ENCODE results near the gene NFE2L3. TPM values are rescaled to one million over a fixed set of nuclear protein-coding genes. Genes with fewer than 3 reads are reported as not detected.
"Not testable (repeated sequence)": the region's sequence is repeated elsewhere in the genome, so short reads cannot be mapped to it uniquely, and the experiment has no call there.

NFE2L3 gene, protein sequence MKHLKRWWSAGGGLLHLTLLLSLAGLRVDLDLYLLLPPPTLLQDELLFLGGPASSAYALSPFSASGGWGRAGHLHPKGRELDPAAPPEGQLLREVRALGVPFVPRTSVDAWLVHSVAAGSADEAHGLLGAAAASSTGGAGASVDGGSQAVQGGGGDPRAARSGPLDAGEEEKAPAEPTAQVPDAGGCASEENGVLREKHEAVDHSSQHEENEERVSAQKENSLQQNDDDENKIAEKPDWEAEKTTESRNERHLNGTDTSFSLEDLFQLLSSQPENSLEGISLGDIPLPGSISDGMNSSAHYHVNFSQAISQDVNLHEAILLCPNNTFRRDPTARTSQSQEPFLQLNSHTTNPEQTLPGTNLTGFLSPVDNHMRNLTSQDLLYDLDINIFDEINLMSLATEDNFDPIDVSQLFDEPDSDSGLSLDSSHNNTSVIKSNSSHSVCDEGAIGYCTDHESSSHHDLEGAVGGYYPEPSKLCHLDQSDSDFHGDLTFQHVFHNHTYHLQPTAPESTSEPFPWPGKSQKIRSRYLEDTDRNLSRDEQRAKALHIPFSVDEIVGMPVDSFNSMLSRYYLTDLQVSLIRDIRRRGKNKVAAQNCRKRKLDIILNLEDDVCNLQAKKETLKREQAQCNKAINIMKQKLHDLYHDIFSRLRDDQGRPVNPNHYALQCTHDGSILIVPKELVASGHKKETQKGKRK
- 2.4 TPM for total RNA-seq (ENCODE audit: insufficient read depth, low replicate concordance)

DNA sequence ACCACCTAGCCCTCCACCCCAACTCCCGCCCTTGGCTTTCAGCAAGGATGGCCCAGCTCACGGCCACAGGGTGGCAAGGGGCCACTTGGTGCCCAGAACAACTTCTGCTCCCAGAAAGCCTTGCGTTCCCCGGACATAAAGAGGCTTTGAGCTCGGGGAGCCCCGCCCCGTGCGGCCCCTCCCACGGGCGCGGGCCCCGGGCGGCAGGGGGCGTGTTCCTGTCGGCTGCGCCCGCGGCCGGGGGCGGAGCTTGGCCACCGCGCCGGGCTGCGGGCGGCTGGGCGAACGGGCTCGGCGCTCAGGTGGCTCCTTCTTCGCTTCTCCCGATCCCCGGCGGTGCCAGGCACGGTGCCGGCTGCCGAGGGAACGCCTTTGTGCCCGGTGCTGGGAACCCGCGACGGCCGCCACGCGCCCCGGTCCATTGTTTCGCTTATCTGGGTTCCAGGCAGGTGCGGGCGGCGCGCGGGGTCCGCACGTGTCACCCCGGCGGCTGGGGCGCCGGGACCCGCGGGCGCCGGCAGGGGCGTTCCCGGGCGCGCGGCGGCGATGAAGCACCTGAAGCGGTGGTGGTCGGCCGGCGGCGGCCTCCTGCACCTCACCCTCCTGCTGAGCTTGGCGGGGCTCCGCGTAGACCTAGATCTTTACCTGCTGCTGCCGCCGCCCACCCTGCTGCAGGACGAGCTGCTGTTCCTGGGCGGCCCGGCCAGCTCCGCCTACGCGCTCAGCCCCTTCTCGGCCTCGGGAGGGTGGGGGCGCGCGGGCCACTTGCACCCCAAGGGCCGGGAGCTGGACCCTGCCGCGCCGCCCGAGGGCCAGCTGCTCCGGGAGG, at the start of gene NFE2L3:
Gene NFE2L3 (plus strand): TSS at position 246 of the 829 bp plus-strand sequence. CDS start 301 bp downstream, at position 547.
- peak; percentile 39 for DNase-seq (ENCODE audit: low spot score)

DNA sequence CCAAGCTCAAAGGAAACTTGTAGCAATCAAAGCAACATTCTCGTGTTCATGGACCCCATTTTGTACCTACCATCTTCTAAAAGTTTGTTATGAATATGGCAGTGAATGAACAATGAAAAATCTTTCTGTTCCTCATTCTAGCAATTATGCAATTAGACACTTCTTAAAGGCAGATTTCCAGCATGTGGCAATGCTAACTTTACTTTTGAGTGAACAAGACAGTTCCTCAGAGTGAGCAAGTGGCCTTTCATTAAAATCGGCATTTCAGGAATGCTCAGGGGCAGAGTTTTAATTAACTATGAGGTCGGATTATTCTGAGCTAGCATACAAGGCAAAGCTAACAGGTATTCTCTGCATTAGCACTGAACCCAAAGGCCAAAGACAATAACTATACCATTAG, 48.4 kb upstream of the NFE2L3 start:
- DNase-seq (ENCODE audit: low spot score), result no peak

DNA sequence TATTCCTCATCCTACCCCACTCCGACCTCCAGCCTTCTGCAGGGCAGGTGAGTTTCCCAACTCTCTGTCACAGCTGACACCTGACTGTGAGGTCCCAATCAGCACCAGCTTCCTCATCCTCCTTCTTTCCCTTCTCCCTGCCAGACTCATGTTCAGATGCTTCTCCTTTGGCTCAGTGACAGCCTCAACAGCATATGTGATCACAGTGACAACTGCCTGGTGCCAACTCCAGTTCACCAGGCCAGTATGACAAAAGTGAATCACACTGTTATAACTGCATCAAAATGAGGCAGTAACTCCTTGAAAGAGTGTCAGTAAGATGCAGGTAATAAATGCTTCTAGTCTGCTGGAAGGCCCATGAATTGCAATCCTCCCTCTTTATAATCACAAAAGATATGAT, 46.8 kb upstream of the NFE2L3 start:
- DNase-seq (ENCODE audit: low spot score), result no peak

DNA sequence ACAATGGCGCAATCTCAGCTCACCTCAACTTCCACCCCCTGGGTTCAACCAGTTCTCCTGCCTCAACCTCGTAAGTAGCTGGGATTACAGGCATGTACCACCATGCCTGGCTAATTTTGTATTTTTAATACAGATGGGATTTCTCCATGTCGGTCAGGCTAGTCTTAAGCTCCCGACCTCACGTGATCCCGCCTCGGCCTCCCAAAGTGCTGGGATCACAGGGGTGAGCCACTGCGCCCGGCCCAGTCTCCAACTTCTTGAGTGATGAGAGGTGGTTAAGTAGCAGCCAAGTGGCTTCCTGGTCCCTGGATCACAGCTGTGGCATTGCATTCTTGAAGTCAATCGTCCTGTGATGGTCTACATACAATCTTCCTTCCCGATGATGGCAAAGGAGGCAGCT, 46.1 kb upstream of the NFE2L3 start:
- DNase-seq (ENCODE audit: low spot score), result no peak

DNA sequence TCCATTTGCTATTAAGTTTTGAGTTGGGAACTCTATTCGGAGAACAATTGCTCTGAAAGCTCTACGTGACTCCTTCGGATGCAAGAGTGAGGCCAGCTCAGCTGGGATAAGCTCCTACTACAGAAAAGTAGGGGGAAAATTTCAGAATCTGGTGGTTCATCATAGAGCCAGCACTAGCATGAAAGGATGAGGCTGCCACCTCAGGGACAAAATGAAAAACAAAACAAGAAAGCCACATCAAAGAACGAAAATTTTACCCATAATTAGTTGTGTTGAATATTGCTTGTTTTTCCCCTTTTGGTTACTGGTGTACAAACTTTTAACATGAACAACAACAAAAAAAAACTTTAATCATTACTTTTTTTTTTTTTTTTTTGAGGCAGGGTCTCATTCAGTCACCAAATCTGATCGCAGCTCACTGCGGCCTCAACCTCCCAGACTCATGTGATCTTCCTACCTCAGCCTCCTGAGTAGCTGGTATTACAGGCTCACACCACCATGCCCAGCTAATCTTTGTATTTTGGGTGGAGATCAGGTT, 39.7 kb upstream of the NFE2L3 start:
- DNase-seq (ENCODE audit: low spot score), result no peak

DNA sequence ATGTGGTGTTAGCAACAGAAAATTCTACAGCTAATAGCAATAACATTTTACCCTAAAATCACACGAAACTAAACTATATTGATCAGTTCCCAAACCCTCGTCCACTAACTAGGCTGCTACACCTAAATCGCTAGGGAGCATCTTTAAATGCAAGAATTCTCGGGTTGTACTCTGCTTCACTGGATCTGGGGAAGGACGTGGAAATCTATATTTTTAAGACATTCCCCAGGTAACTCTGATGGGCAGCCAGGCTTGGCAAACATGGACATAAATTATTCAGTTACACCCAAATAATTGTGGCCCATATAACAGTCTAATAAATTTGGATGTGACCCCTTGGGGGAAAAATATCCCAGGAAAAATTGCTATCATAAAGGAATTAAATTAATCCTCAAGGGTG, 36.3 kb upstream of the NFE2L3 start:
- no peak for DNase-seq (ENCODE audit: low spot score)

DNA sequence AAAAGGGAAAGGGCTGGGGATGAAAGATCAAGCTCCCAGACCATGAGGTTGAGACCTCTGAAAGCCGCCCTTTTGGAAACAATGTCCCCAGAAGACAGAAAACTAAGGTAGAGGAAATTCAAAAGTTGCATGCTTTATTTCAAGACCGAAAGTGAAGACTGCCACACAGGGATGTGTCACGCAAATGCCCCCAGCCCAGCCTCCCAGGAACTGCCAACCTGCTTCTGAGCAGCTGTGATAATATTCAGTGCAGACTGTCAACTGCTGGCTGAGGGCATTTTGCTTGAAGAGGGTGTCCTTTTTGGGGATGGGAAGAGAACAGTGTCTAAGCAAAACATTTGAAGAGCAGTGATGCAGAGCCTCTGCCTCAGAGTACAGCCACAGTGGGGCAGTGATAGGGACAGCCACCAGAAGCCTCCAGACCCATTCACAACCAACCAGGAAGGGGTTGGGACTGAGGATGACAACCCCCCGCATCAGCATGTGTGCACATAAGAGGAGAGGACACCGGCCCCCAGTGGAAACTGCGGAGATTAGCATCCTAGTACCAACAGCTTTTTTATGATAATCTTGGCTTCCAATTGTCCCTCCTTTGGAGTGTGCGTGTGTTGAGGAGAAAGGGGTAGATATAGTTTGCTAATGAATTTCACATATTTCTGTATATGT, 34.7 kb upstream of the NFE2L3 start:
- DNase-seq (ENCODE audit: low spot score), result no peak

DNA sequence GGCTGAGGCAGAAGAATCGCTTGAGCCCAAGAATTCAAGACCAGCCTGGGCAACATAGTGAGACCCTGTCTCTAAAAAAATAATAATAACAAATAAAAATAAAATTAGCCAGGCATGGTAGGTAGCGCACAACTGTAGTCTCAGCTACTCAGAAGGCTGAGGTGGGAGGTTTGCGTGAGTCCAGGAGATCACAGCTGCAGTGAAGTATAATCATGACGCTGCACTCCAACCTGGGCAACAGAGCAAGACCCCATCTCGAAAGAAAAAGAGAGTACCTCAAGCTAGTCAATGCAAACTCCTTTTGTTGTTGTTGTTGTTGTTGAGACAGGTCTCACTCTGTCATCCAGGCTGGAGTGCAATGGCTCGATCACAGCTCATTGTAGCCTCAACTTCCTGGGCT, 34.0 kb upstream of the NFE2L3 start:
- DNase-seq (ENCODE audit: low spot score), result no peak

DNA sequence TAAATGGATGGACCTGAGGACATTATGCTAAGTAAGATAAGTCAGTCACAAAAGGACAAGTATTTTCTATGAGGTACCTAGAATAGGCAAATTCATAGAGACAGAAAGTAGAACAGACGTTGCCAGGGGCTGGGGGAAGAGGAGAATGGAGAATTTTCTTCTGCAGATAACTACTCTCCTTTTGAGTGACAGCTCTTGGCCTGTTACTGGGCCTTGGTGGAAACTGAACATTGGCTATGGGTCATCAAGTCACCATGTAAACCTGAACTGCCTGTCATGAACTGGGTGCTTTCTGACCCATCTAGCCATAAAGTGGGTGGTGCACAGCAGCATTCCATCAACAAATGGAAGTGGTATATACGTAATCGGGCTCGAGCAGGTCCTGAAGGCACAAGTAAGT, 29.3 kb upstream of the NFE2L3 start:
- DNase-seq (ENCODE audit: low spot score), result no peak

DNA sequence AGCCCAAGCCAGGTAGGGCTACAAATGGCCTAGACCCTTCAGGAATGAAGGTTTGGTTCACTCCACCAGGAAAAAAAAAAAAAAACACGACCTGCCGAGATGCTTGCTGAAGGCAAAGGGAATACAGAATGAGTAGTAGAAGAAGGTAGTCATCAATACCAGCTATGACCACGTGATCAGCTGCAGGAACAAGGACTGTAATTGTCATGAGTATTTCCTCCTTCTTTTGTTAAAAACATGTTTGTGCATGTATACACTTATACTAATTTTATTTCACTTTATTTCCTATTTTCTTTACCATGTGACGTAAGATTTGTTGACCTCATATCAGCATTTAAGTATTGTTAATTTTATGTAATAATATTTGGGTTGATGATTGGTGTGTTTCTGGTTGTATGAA, 27.2 kb upstream of the NFE2L3 start:
- not testable (repeated sequence) for DNase-seq (ENCODE audit: low spot score)

DNA sequence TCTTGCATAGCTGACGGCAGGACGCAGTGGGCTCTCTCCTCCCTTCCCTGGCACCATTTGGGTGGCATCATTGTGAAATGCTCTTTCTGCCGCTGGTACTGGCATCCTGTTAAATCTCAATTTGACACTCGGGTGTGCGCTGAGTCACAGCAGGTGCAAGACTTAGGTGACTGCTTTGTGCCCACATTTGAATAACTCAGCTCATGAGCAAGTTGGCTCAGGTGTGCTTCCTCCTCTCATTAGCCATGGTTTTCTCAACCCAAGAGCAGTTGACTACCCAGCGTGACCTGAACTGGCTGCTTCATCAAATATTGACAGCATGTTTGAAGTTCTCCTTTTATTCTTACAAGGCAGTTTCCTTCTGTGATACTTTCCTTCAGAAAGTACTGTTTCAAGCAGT, 24.6 kb upstream of the NFE2L3 start:
- no peak for DNase-seq (ENCODE audit: low spot score)

DNA sequence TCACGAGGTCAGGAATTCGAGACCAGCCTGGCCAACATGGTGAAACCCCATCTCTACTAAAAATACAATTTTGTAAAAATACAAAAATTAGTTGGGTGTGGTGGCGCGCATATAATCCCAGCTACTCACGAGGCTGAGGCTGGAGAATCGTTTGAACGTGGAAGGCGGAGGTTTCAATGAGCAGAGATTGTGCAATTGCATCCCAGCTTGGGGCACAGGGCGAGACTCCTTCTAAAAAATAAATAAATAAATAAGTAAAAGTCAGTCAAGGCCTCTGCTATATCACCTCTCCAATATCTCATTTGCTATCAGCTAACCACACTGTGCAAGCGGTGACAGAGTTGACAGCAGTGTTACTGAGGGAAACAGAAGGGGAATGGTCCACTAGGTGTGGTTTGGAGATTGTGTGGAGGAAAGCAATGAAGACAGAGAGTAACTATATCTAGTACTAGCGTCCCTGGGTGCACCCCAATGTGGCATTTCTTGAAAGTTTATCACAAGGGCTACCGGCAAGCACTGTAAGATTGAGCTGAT, 20.9 kb upstream of the NFE2L3 start:
- no peak for DNase-seq (ENCODE audit: low spot score)

DNA sequence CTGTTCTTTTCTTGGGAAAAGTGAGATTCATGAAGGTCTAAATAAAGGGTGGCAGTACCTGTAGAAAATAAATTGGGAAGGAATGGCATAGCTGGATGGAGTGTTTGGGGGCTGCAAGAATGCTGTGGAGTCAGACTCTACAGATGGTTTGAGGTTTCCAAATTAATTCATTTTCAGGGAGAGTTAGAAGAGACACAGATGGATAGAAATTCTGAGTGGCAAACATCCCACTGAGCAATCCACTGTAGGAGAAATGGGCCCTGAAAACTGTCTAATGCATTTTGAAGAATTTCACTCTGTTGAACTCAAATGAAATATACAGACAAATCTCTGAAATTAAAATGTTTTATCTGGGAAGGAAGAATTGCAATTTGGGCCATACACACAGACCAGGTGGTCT, 16.9 kb upstream of the NFE2L3 start:
- no peak for DNase-seq (ENCODE audit: low spot score)

DNA sequence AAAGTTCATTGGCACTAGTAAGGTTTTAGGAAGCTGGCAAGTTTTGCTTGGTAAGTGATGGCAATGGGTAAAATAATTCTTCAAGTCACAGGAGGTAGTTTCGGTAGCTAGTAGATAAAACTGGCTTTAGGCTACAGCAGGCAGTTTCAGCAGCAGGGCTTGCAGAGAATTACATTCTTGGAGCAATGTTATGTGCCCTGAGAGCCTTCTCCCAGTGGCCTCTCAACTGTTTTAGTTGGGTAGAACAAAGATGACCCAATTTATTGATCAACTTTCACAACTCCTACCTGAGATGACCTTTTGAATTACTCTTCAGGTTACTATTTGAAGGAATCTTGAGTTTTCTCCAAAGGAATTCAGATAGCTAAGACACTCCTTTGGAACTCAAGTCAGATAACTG, 16.4 kb upstream of the NFE2L3 start:
- no peak for DNase-seq (ENCODE audit: low spot score)

DNA sequence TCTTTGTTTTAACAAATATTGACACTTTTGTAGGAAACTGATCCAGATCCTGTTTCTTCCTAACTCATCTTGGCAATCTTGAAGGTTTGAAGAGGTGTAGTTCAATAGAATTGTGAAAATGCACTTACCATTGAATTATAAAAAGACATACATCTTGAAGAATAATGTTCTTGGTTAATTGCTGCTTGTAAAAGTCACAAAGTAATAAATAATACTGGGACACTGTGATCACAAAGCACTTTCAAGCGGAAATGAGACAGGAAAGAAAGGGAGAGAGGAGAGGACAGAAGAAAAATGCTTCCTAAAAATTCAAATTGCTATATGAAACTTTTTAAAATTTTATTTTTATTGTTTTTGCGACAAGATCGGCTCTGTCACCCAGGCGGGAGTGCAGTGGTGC, 15.2 kb upstream of the NFE2L3 start:
- no peak for DNase-seq (ENCODE audit: low spot score)

DNA sequence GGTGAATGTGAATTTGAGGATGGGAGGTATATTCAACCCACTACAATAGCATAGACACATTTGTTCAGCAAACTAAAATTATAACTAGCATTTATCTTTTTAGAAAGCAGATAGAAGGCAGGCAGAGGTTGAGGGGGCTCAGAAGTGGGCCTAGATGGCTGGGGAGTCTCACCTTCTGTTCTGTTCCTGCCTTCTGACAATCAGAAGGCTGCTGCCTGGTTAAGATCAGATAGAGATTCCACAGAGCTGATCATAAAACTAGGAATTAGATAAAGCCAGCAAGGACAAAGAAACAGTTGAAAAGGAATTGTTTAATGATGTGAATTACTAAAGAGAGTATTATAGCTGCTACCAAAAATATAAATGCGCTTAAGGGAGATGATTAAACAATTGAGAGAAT, 11.6 kb upstream of the NFE2L3 start:
- DNase-seq (ENCODE audit: low spot score), result no peak

DNA sequence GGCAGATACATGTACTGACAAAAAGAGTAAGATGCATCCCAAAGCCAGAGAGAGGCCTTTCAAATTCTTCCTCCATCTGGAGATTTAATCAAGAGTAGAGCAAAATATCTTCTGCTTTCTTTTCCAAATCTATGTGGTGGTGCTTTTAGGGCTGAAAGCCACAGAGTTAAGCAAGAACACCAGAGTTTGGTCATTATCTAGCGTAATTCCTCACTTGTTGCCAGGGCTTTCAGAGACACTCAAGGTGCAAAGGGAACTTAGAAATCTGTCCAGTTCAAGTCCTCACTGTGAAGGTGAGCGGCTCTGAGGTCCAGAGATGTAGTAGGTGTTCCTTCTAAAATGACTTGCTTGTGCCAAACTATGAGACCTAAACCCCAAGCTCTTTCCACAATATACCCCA, 10.9 kb upstream of the NFE2L3 start:
- DNase-seq (ENCODE audit: low spot score), result no peak

DNA sequence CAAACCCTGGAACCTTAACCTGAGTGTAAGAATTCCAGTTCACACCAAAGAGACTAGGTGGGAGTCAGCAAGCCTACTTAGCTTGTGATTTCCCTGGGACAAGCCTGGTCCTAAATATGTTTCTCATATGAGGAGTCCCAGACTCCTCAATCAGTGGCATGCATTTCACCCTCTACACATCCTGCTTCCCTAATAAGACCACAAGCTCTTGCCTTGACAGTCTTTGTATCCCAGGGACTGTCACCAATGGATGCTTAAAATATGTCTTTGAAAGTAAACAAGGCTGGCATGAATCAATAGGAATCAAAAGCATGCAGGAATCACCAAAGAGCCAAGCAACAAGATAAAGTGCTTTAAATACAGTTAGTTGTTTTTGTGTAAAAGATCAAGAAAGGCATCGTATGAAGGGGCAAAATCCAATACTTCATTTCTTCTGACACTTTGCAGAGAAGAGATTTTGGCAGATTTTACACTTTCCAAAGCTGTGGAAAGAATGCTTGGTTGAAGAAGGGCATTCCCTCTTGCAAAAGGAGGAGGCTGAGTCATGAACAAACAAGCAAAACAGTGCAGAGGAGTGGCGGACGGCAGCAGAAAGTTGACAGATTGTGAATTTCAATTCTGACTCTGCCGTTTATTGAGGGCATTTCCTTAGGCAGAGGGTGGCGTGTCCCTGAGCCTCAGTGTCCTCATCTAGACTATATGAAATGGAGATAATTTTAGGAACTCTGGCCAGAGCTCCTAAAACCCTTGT, 8.5 kb upstream of the NFE2L3 start:
- DNase-seq (ENCODE audit: low spot score), result peak; percentile 55

DNA sequence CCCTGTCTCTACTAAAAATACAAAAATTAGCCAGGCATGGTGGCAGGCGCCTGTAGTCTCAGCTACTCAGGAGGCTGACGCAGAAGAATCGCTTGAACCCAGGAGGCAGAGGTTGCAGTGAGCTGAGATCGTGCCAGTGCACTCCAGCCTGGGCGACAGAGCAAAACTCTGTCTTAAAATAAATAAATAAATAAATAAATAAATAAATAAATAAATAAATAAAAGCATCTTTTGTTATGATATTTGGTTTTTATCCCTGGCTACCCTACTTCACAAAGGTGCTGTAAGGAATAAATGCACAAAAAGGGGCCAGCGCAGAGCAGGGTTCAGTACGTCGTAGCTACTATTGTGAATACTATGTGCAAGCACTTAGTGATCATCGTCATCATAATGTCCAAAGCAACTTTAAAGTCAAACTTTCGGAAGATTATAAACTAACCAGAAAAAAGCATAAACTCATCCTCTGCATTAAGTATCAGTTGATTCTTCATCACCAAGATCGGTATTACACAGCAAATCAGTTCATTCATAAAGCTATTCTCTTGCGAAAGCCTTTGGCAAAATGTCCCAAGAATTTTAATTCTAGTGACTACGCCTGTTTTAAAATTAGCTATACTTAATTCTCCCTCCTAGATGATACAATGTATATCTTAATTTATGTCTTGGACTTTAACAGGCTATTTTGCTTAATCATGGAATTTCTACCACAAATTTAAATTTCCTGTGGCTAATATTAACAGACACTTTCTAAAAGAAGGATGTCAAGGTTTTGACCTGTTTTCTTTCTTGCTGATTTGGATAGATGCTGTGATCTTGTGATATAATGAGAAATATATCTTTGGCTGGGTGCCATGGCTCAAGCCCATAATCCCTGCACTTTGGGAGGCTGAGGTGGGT, 7.6 kb upstream of the NFE2L3 start:
- peak; percentile 49 for DNase-seq (ENCODE audit: low spot score)

All from umbilical cord (tissue), 2 donors.